NCI-H146 treated with DMSO at 0.1 percent for 48 hours (cell line): ENCODE measurements around the gene PHF12.

Experiments
- DNase-seq: peaks from one replicate; lab custom pipeline; 2025; ENCODE audit not compliant: unreplicated experiment; lab: John Stamatoyannopoulos, UW

The PHF12 gene

GRCh38 chr17:28955408-28955807, 4.1 kb upstream of the PHF12 start:
- DNase-seq, result no peak

GRCh38 chr17:28954886-28955285, 3.6 kb upstream of the PHF12 start:
- DNase-seq, result no peak

GRCh38 chr17:28953444-28954118, 2.3 kb upstream of the PHF12 start:
- DNase-seq, result no peak

GRCh38 chr17:28951991-28952975, 965 bp upstream of the PHF12 start:
- peak; percentile 99 for DNase-seq

- DNase-seq, result no peak
Measured at GRCh38 chr17:28950752-28951427, 428 bp downstream of the PHF12 start.

GRCh38 chr17:28950017-28950751, 1.1 kb downstream of the PHF12 start:
- DNase-seq, result peak; percentile 4

GRCh38 chr17:28949185-28950016, 1.9 kb downstream of the PHF12 start:
- DNase-seq, result no peak

GRCh38 chr17:28948873-28949184, 2.5 kb downstream of the PHF12 start:
- no peak for DNase-seq

GRCh38 chr17:28948342-28948741, 3.0 kb downstream of the PHF12 start:
- DNase-seq, result no peak

- DNase-seq, result no peak
Measured at GRCh38 chr17:28947639-28948038, 3.7 kb downstream of the PHF12 start.

GRCh38 chr17:28946239-28946638, 5.1 kb downstream of the PHF12 start:
- no peak for DNase-seq

- DNase-seq, result no peak
Measured at GRCh38 chr17:28944862-28945741, 6.2 kb downstream of the PHF12 start.

GRCh38 chr17:28944343-28944742, 7.0 kb downstream of the PHF12 start:
- DNase-seq, result no peak

- no peak for DNase-seq
Measured at GRCh38 chr17:28942925-28943324, 8.4 kb downstream of the PHF12 start.

- no peak for DNase-seq
Measured at GRCh38 chr17:28941251-28941650, 10.1 kb downstream of the PHF12 start.

GRCh38 chr17:28940675-28941074, 10.6 kb downstream of the PHF12 start:
- no peak for DNase-seq

GRCh38 chr17:28940142-28940541, 11.2 kb downstream of the PHF12 start:
- DNase-seq, result no peak

GRCh38 chr17:28938552-28938951, 12.8 kb downstream of the PHF12 start:
- no peak for DNase-seq

- no peak for DNase-seq
Measured at GRCh38 chr17:28937044-28937729, 14.1 kb downstream of the PHF12 start.
